HCT116 (cell line): Measurements from ENCODE around the gene NCAPH2. TPM values are rescaled to one million over a fixed set of nuclear protein-coding genes. Genes with fewer than 3 reads are reported as not detected.

Experiments
- ATAC-seq: fragments of 200-7000 bp; cut with Tn5 transposase; 2 replicates; pipeline ENCODE4 v1.9.1; 2020; ENCODE audit warnings: mild to moderate bottlenecking, moderate library complexity
- Bru-seq: library from RNA; stranded (reverse); fragments of 400-500 nt; gene quantifications from one replicate; lab custom pipeline; 2021; lab: Mats Ljungman, UMichigan
- BruChase-seq, 2 experiments: library from RNA; stranded (reverse); fragments of 400-500 nt; gene quantifications; one replicate each; lab custom pipeline; 2021; lab: Mats Ljungman, UMichigan
- BruUV-seq: library from RNA; stranded (reverse); fragments of 400-500 nt; replicated peaks from 2 replicates; lab custom pipeline; 2021; lab: Mats Ljungman, UMichigan
- CTCF ChIA-PET: fragments of 300-600 bp; sonication (Branson Sonifier 250); formaldehyde crosslinking; loops from one replicate; lab custom pipeline; 2021; ENCODE audit warnings: antibody characterized with exemption; lab: Charles Lee
- POLR2A ChIA-PET: fragments of 300-600, 350-600 bp; sonication (Branson Sonifier 250); formaldehyde crosslinking; loops from one replicate; lab custom pipeline; 2021; ENCODE audit warnings: antibody characterized with exemption; lab: Charles Lee
- RAD21 ChIA-PET, 2 experiments: fragments of 300-600 bp; sonication (Branson Sonifier 250); formaldehyde crosslinking; loops; one replicate each; lab custom pipeline; 2023; ENCODE audit warnings: low total read pairs in 2 of 2; ENCODE audit not compliant: uncharacterized antibody in 2 of 2, unreplicated experiment in 2 of 2, low non-redundant PET in 1 of 2; lab: Charles Lee
- DNase-seq: peaks from one replicate; pipeline ENCODE4 v3.0.0-alpha.2; 2010; ENCODE audit warnings: low read depth, low spot score
- H2AFZ ChIP-seq: fragments of 200-600 bp; shearing (Covaris generic), sonication (generic); 2 replicates; pipeline ENCODE4 v1.6.1; 2017; ENCODE audit warnings: low read depth, mixed run types, mixed read lengths, antibody characterized with exemption, low read length; ENCODE audit not compliant: poor library complexity, severe bottlenecking
- H3K27ac ChIP-seq: 2 replicates; pipeline ENCODE4 v1.5.1; 2012; ENCODE audit warnings: low read depth, low read length
- H3K27me3 ChIP-seq: fragments of 200-600 bp; sonication (generic); 2 replicates; pipeline ENCODE4 v1.6.1; 2016; ENCODE audit warnings: mixed run types, low read length, mixed read lengths; ENCODE audit not compliant: insufficient read depth
- H3K36me3 ChIP-seq, 2 experiments: fragments of 200-500 bp in 1 of 2; fragments of 200-600 bp in 1 of 2; sonication (Bioruptor generic) in 1 of 2; sonication (generic) in 1 of 2; 2 replicates each; pipeline versions ENCODE4 v1.5.1 to v1.6.1; 2014 to 2016; ENCODE audit warnings: low read length in 2 of 2, inconsistent platforms in 1 of 2, mixed read lengths in 1 of 2, mixed run types in 1 of 2; ENCODE audit not compliant: insufficient read depth in 2 of 2, control insufficient read depth in 1 of 2
- H3K4me1 ChIP-seq, 2 experiments: fragments of 200-600 bp in 1 of 2; sonication (generic) in 1 of 2; 2 replicates each; pipeline versions ENCODE4 v1.5.1 to v1.6.1; 2012 to 2017; ENCODE audit warnings: low read length in 2 of 2, inconsistent platforms in 1 of 2, mild to moderate bottlenecking in 1 of 2, mixed read lengths in 1 of 2, mixed run types in 1 of 2, moderate library complexity in 1 of 2; ENCODE audit not compliant: insufficient read depth in 2 of 2, control insufficient read depth in 1 of 2
- H3K4me2 ChIP-seq: fragments of 200-600 bp; sonication (generic); 2 replicates; pipeline ENCODE4 v1.6.1; 2017; ENCODE audit warnings: mixed run types, low read length, mixed read lengths
- H3K4me3 ChIP-seq, 2 experiments: fragments of 200-600 bp in 1 of 2; sonication (generic) in 1 of 2; replicated peaks in 1 of 2; 2 replicates each; pipeline ENCODE4 v1.5.1; 2011 to 2016; ENCODE audit warnings: low read length in 2 of 2, control low read depth in 1 of 2, low read depth in 1 of 2, mild to moderate bottlenecking in 1 of 2, mixed read lengths in 1 of 2, mixed run types in 1 of 2
- H3K79me2 ChIP-seq: fragments of 200-600 bp; sonication (generic); 2 replicates; pipeline ENCODE4 v1.6.1; 2017; ENCODE audit warnings: mild to moderate bottlenecking, mixed run types, low read length, moderate library complexity, mixed read lengths; ENCODE audit not compliant: insufficient read depth
- H3K9ac ChIP-seq: fragments of 200-600 bp; sonication (generic); 2 replicates; pipeline ENCODE4 v1.6.1; 2016; ENCODE audit warnings: low read length, mixed read lengths
- H3K9me2 ChIP-seq: fragments of 200-600 bp; sonication (generic), shearing (Covaris generic); 2 replicates; pipeline ENCODE4 v1.6.1; 2017; ENCODE audit warnings: mixed run types, mild to moderate bottlenecking, moderate library complexity; ENCODE audit not compliant: insufficient read depth
- H3K9me3 ChIP-seq, 2 experiments: fragments of 200-500 bp in 1 of 2; fragments of 200-600 bp in 1 of 2; sonication (Bioruptor generic) in 1 of 2; sonication (generic) in 1 of 2; 2 replicates each; pipeline ENCODE4 v1.6.1; 2014 to 2017; ENCODE audit warnings: low read length in 2 of 2, mixed read lengths in 2 of 2, inconsistent platforms in 1 of 2, low read depth in 1 of 2, mild to moderate bottlenecking in 1 of 2, mixed run types in 1 of 2, moderate library complexity in 1 of 2; ENCODE audit not compliant: control insufficient read depth in 1 of 2, insufficient read depth in 1 of 2
- H4K20me1 ChIP-seq: fragments of 200-600 bp; sonication (generic), shearing (Covaris generic); 2 replicates; pipeline ENCODE4 v1.6.1; 2017; ENCODE audit warnings: mixed run types, mild to moderate bottlenecking, moderate library complexity; ENCODE audit not compliant: insufficient read depth
- CEBPB ChIP-seq: IDR thresholded peaks from 2 replicates; pipeline ENCODE4 v1.6.1; 2012; ENCODE audit warnings: low read depth
- EGR1 ChIP-seq: IDR thresholded peaks from 2 replicates; pipeline ENCODE4 v1.6.1; 2012; ENCODE audit warnings: low read depth
- ELF1 ChIP-seq: IDR thresholded peaks from 2 replicates; pipeline ENCODE4 v1.6.1; 2012; ENCODE audit warnings: low read depth, borderline replicate concordance
- EZH2phosphoT487 ChIP-seq: fragments of 200-600 bp; IDR thresholded peaks from 2 replicates; pipeline ENCODE4 v1.6.1; 2018; ENCODE audit warnings: antibody characterized with exemption, borderline replicate concordance
- FOSL1 ChIP-seq: IDR thresholded peaks from 2 replicates; pipeline ENCODE4 v1.6.1; 2012; ENCODE audit warnings: low read depth
- JUND ChIP-seq: IDR thresholded peaks from 2 replicates; pipeline ENCODE4 v1.6.1; 2012
- POLR2A ChIP-seq: IDR thresholded peaks from 2 replicates; pipeline ENCODE4 v1.7.0; 2011; ENCODE audit warnings: borderline replicate concordance; ENCODE audit not compliant: insufficient read depth, insufficient read length; ENCODE audit errors: extremely low read depth
- POLR2AphosphoS5 ChIP-seq: IDR thresholded peaks from 2 replicates; pipeline ENCODE4 v1.6.1; 2011; ENCODE audit warnings: mild to moderate bottlenecking, low read depth, low read length, moderate library complexity
- RAD21 ChIP-seq: IDR thresholded peaks from 2 replicates; pipeline ENCODE4 v1.6.1; 2012; ENCODE audit warnings: low read depth, mild to moderate bottlenecking
- SIN3A ChIP-seq: IDR thresholded peaks from 2 replicates; pipeline ENCODE4 v1.6.1; 2012; ENCODE audit warnings: low read depth
- SP1 ChIP-seq: IDR thresholded peaks from 2 replicates; pipeline ENCODE4 v1.6.1; 2012; ENCODE audit warnings: low read depth
- TCF7L2 ChIP-seq: IDR thresholded peaks from 2 replicates; pipeline ENCODE4 v1.7.0; 2011; ENCODE audit warnings: borderline replicate concordance, inconsistent platforms; ENCODE audit not compliant: insufficient read depth, insufficient read length; ENCODE audit errors: extremely low read depth
- YY1 ChIP-seq: IDR thresholded peaks from 2 replicates; pipeline ENCODE4 v1.6.1; 2011; ENCODE audit warnings: low read length, low read depth, moderate library complexity, mild to moderate bottlenecking; ENCODE audit not compliant: insufficient replicate concordance; ENCODE audit errors: extremely low read depth
- ZFX ChIP-seq: fragments of 450-650 bp; IDR thresholded peaks from 2 replicates; pipeline ENCODE4 v1.6.1; 2017
- ZNF274 ChIP-seq: fragments of 200-500 bp; sonication (Bioruptor generic); IDR thresholded peaks from 2 replicates; pipeline ENCODE4 v1.6.1; 2014; ENCODE audit warnings: mild to moderate bottlenecking, low read depth, low read length, inconsistent platforms
- intact Hi-C: fragments of 100-400 bp; cut with micrococcal nuclease; formaldehyde crosslinking; loops from 2 replicates; pipeline ENCODE4 v1.10.0; 2022
- long read RNA-seq: library from polyadenylated mRNA; unstranded; transcript quantifications from one replicate; pipeline ENCODE4 v2.0.0, GENCODE V29; 2021; ENCODE audit not compliant: unreplicated experiment
- polyA plus RNA-seq: library from polyadenylated mRNA; unstranded; fragments of >200 nt; gene quantifications from 2 replicates; pipeline ENCODE4 v1.2.1, GENCODE V29; 2012; ENCODE audit warnings: missing spikeins
- total RNA-seq: library from RNA; stranded (reverse); gene quantifications from one replicate; pipeline ENCODE4 v1.2.1, GENCODE V29; 2021; ENCODE audit not compliant: unreplicated experiment
- TF ChIP-seq, protein P1 (sequence below): IDR thresholded peaks from 2 replicates; pipeline ENCODE4 v1.6.1; 2012
- TF ChIP-seq, protein P2 (sequence below), 3 experiments: fragments of 200-600 bp in 1 of 3; sonication (generic) in 1 of 3; IDR thresholded peaks in 2 of 3; conservative IDR thresholded peaks in 1 of 3; 2 replicates each; pipeline ENCODE4 v1.5.1; 2012 to 2017; ENCODE audit warnings: low read depth in 2 of 3, low read length in 2 of 3, antibody characterized with exemption in 1 of 3, borderline replicate concordance in 1 of 3, control low read depth in 1 of 3, mild to moderate bottlenecking in 1 of 3, mixed read lengths in 1 of 3, mixed run types in 1 of 3, moderate library complexity in 1 of 3; ENCODE audit not compliant: insufficient read depth in 1 of 3
- TF ChIP-seq, protein P3 (sequence below): IDR thresholded peaks from 2 replicates; pipeline ENCODE4 v1.6.1; 2012
- TF ChIP-seq, protein P4 (sequence below): IDR thresholded peaks from 2 replicates; pipeline ENCODE4 v1.6.1; 2011; ENCODE audit warnings: mild to moderate bottlenecking, low read length, moderate library complexity; ENCODE audit not compliant: insufficient replicate concordance; ENCODE audit errors: extremely low read depth

The NCAPH2 gene
- total RNA-seq (99.1 TPM), Bru-seq, nascent RNA (percentile 69 among the genes with signal in this experiment), BruChase-seq, experiment 1, labeled RNA remaining after a 6-hour chase (percentile 80 among the genes with signal in this experiment), BruChase-seq, experiment 2, labeled RNA remaining after a 2-hour chase (percentile 75 among the genes with signal in this experiment)
- 86.8 and 86.9 TPM in 2 replicates for polyA plus RNA-seq
- long read RNA-seq, transcript NCAPH2-201 (20 exons, 1,996 nt) = minor isoform, 17 of 267 reads
- long read RNA-seq, transcript NCAPH2-205 (20 exons, 2,037 nt) = major isoform, 137 of 267 reads
- long read RNA-seq, partial matches to known transcripts = 53 of 267 reads
- long read RNA-seq, other reads (novel, unspliced or antisense) = 56 of 267 reads

DNA sequence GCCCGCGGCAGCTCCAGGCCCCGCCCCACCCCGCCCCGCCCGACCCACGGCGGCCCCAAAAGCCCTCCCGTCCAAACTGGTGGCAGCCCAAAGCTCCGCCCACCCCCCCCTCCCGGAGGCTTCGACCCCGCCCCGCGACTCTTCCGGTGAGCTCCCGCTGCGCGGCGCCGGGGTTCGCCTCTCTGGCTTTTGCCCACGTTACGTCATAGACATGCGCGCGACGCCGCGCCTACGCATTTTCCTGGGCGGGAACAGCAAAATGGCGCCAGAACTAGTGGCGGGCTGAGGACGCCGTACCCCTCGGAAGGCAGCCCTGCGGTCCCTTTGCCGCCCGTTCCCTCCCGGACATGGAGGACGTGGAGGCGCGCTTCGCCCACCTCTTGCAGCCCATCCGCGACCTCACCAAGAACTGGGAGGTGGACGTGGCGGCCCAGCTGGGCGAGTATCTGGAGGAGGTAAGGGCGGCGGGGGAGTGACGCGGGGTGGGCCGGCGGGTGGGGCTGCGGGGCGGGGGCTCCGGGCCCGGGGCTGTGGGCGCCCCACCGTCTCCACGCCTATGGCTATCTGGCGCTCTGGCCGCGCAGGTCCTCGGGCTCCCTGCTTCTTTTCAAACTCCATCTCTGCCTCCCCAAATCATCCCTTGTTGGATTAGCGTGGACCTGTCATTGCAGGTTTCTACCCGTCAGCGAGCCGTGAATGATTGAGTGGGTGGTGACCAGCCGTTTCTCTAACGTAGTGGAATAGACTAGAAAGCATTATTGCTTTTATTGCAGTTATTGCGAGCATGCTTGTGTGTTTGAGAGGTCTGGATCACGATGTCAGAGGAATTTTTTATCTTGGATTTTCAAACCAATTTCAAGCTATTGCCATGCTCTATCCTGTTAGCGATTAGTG, at the start of gene NCAPH2:
TSS of gene NCAPH2 (plus strand) at position 234 of the 894 bp plus-strand sequence. CDS start at position 348, 114 bp downstream.
- no peaks in the 10 kb centered on the region for H3K27me3 ChIP-seq
- ChIA-PET RAD21 (interaction anchor here (0.8 to 0.9 kb wide), 2 partner anchors 17 kb away, joined by 4 to 8 read pairs; partner anchors contain the start of gene SCO2 (in 2 of the 2)), POLR2A (interaction anchor here (0.6 to 2.1 kb wide), 5 partner anchors 9 to 201 kb away, joined by 3 to 20 read pairs (median 3); partner anchors contain the start of genes PLXNB2, SCO2 and SYCE3), CTCF (interaction anchor here (0.7 to 1.8 kb wide), 6 partner anchors 10 to 257 kb away, joined by 3 to 21 read pairs (median 3); partner anchors contain the start of genes HDAC10, SCO2 and SYCE3)
- peaks cover 59% of the 10 kb centered on the region for H3K79me2 ChIP-seq
- H2AFZ ChIP-seq = no peak within 1 kb of the TSS
- ATAC-seq (peak; percentile 70), DNase-seq (peak; percentile 94)
- no peaks in the 10 kb centered on the region for H4K20me1 ChIP-seq
- no peaks in the 10 kb centered on the region for H3K9me3 ChIP-seq
- peak within 1 kb of the TSS; percentile 93 for H3K4me2 ChIP-seq
- peak within 1 kb of the TSS; percentile 67 to 99 for H3K4me3 ChIP-seq
- no peaks in the 10 kb centered on the region for H3K9me2 ChIP-seq
- peak within 1 kb of the TSS; percentile 84 for H3K27ac ChIP-seq
- peaks cover 10 to 17% of the 10 kb centered on the region in 2 experiments for H3K4me1 ChIP-seq
- H3K36me3 ChIP-seq = peaks cover 0 to 8% of the 10 kb centered on the region in 2 experiments; a peak in 1 of 4 replicates
- H3K9ac ChIP-seq = peak within 1 kb of the TSS; percentile 94
- BruUV-seq = no TSS peak
- intact Hi-C loops = loop anchor here (1.0 kb wide), 1 partner anchor 17 kb away; the partner anchor contains the start of gene SCO2
- TF ChIP-seq POLR2A (peak; percentile 44), CEBPB (no peak; the same call in 1 of the 2 replicates), FOSL1 (no peak), EGR1 (peak; percentile 91), SP1 (peak; percentile 84), ZFX (no peak; the same call in 1 of the 2 replicates), EZH2phosphoT487 (no peak), YY1 (peak; percentile 92), TCF7L2 (peak; percentile 22), ZNF274 (no peak), RAD21 (no peak), ELF1 (no peak; the same call in 1 of the 2 replicates), POLR2AphosphoS5 (peak; percentile 73), JUND (no peak), SIN3A (peak; percentile 56; the same call in 1 of the 2 replicates)
- TF ChIP-seq, protein P1, sequence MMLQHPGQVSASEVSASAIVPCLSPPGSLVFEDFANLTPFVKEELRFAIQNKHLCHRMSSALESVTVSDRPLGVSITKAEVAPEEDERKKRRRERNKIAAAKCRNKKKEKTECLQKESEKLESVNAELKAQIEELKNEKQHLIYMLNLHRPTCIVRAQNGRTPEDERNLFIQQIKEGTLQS = no peak
- TF ChIP-seq, protein P2, sequence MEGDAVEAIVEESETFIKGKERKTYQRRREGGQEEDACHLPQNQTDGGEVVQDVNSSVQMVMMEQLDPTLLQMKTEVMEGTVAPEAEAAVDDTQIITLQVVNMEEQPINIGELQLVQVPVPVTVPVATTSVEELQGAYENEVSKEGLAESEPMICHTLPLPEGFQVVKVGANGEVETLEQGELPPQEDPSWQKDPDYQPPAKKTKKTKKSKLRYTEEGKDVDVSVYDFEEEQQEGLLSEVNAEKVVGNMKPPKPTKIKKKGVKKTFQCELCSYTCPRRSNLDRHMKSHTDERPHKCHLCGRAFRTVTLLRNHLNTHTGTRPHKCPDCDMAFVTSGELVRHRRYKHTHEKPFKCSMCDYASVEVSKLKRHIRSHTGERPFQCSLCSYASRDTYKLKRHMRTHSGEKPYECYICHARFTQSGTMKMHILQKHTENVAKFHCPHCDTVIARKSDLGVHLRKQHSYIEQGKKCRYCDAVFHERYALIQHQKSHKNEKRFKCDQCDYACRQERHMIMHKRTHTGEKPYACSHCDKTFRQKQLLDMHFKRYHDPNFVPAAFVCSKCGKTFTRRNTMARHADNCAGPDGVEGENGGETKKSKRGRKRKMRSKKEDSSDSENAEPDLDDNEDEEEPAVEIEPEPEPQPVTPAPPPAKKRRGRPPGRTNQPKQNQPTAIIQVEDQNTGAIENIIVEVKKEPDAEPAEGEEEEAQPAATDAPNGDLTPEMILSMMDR (IDR thresholded peaks at IDR 0.05 in 2 of 3, conservative IDR thresholded peaks at IDR 0.05 in 1 of 3; ENCODE audit: borderline replicate concordance in 1 of 3, insufficient read depth in 1 of 3, low read depth in 2 of 3, low read length in 2 of 3) = no peak
- TF ChIP-seq, protein P3, sequence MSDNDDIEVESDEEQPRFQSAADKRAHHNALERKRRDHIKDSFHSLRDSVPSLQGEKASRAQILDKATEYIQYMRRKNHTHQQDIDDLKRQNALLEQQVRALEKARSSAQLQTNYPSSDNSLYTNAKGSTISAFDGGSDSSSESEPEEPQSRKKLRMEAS = peak; percentile 60
- TF ChIP-seq, protein P4, sequence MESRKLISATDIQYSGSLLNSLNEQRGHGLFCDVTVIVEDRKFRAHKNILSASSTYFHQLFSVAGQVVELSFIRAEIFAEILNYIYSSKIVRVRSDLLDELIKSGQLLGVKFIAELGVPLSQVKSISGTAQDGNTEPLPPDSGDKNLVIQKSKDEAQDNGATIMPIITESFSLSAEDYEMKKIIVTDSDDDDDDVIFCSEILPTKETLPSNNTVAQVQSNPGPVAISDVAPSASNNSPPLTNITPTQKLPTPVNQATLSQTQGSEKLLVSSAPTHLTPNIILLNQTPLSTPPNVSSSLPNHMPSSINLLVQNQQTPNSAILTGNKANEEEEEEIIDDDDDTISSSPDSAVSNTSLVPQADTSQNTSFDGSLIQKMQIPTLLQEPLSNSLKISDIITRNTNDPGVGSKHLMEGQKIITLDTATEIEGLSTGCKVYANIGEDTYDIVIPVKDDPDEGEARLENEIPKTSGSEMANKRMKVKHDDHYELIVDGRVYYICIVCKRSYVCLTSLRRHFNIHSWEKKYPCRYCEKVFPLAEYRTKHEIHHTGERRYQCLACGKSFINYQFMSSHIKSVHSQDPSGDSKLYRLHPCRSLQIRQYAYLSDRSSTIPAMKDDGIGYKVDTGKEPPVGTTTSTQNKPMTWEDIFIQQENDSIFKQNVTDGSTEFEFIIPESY = no peak
